Psoas muscle (tissue), 8 donors: ENCODE results near the gene PCDHA11. TPM values are rescaled to one million over a fixed set of nuclear protein-coding genes. Genes with fewer than 3 reads are reported as not detected.
"Not testable (repeated sequence)": the region's sequence is repeated elsewhere in the genome, so short reads cannot be mapped to it uniquely, and the experiment has no call there.

Source experiments
- ATAC-seq, 4 donors: fragments of 200-7000 bp; cut with Tn5 transposase; one replicate each; pipeline ENCODE4 v1.9.1; 2020; ENCODE audit warnings: moderate library complexity in 3 of 4, mild to moderate bottlenecking in 2 of 4
- DNase-seq, 2 donors: peaks; one replicate each; pipeline ENCODE4 v3.0.0-alpha.2; 2020
- H3K27ac ChIP-seq: fragments of 200-600 bp; one replicate; pipeline ENCODE4 v1.8.0; 2022
- H3K27me3 ChIP-seq, 3 donors: fragments of 200-600 bp in 1 of 3; one replicate each; pipeline versions ENCODE4 v1.6.1 to v1.8.0; 2013 to 2022; ENCODE audit warnings: low read length in 2 of 3, mild to moderate bottlenecking in 2 of 3, moderate library complexity in 1 of 3; ENCODE audit not compliant: insufficient read depth in 3 of 3
- H3K36me3 ChIP-seq, 2 donors: fragments of 200-600 bp in 1 of 2; one replicate each; pipeline versions ENCODE4 v1.6.1 to v1.8.0; 2013 to 2022; ENCODE audit warnings: low read depth in 1 of 2, mild to moderate bottlenecking in 1 of 2, moderate library complexity in 1 of 2; ENCODE audit not compliant: insufficient read depth in 1 of 2
- H3K4me1 ChIP-seq: fragments of 200-600 bp; one replicate; pipeline ENCODE4 v1.8.0; 2022
- H3K4me3 ChIP-seq: fragments of 200-600 bp; one replicate; pipeline ENCODE4 v1.8.0; 2022; ENCODE audit warnings: mild to moderate bottlenecking
- H3K9me3 ChIP-seq: fragments of 200-600 bp; one replicate; pipeline ENCODE4 v1.8.0; 2022
- CTCF ChIP-seq: fragments of 200-600 bp; IDR thresholded peaks from one replicate; pipeline ENCODE4 v1.8.0; 2022; ENCODE audit warnings: antibody characterized with exemption
- WGBS, 3 donors: extraction: QIAGEN DNeasy Blood & Tissue Kit; methylation state at CpG; one replicate each; pipeline versions ENCODE4 v1.1.6 to v1.1.7; 2013; 5-methylcytosine and 5-hydroxymethylcytosine counted together
- intact Hi-C, 2 donors: fragments of 100-400 bp; cut with DNase I; formaldehyde crosslinking; loops; one replicate each; pipeline versions ENCODE4 v1.11.0 to v1.14.2; 2022
- polyA plus RNA-seq, 3 donors: library from polyadenylated mRNA; stranded (reverse); fragments of 200-250 nt; gene quantifications; one replicate each; pipeline ENCODE4 v1.2.3, GENCODE V29; 2013
- total RNA-seq, 4 donors: library from RNA; stranded (reverse); fragmentation: NEBNext Ultra II Directional in 2 of 4; extraction: Animal tissue kit (Norgen Biotek cat#: 25700) in 2 of 4; gene quantifications; one replicate each; pipeline versions ENCODE4 v1.2.1 to v1.2.4, GENCODE V29; 2021 to 2023
- donor health status: healthy with polysubstance abuse.
- donor health status: DM: no; HTN: no; CAD: no; lungs with moderate emphysema.
- donor health status: Bipolar disorder and iron deficiency.
- donor health status: healthy.
- donor health status: DM: yes; HTN: yes; CAD: no.
- donor health status: DM: no; HTN: no; CAD: no.
- donor health status: DM: no; HTN: no; CAD: no.
- donor health status: DM: yes; HTN: yes; CAD: no.

The PCDHA11 gene
- total and polyA plus RNA-seq, 7 donors: 0.01 to 0.06 (median 0.03) TPM; not detected in 4

- no peak for TF ChIP-seq CTCF
- Histone ChIP-seq H3K4me1 (no peaks in the 10 kb centered on the region), H3K27me3 (peaks cover 0 to 26% (median 7%) of the 10 kb centered on the region in 3 donors), H3K4me3 (no peak overlapping the region), H3K9me3 (peaks cover 2% of the 10 kb centered on the region), H3K36me3 (no peaks in the 10 kb centered on the region), H3K27ac (no peak overlapping the region)
- DNase-seq (no peak), ATAC-seq (no peak)
- intact Hi-C loops: no loop called here
- 45 to 58% (median 51%) methylated on average over 31 to 38 of the region's 38 CpGs for WGBS, 3 donors
These were observed 45.3 kb upstream of the PCDHA11 start for GRCh38 chr5:140823475-140823874.

- no peak for TF ChIP-seq CTCF
- peaks cover 0 to 31% (median 8%) of the 10 kb centered on the region in 3 donors for H3K27me3 ChIP-seq
- no peak for DNase-seq
- no peak within 1 kb of the TSS for H3K27ac ChIP-seq
- H3K4me3 ChIP-seq: no peak within 1 kb of the TSS
- peaks cover 5% of the 10 kb centered on the region for H3K9me3 ChIP-seq
- intact Hi-C loops: no loop called here
- ATAC-seq: no peak
- no peaks in the 10 kb centered on the region for H3K4me1 ChIP-seq
- no peaks in the 10 kb centered on the region for H3K36me3 ChIP-seq
- WGBS, 3 donors: 12 to 17% (median 15%) methylated on average over 27 of the region's 27 CpGs
These were observed 40.9 kb upstream of the PCDHA11 start, which contains the start of gene PCDHA6 for GRCh38 chr5:140827704-140828361. Gene PCDHA6, plus strand, starts transcription at chr5:140827960. Its CDS starts 132 bp downstream, at chr5:140828092.

GRCh38 chr5:140828362-140828737 lies 40.4 kb upstream of the PCDHA11 start:
- 9 to 20% (median 20%) methylated on average over 16 to 18 of the region's 18 CpGs for WGBS, 3 donors
- Histone ChIP-seq H3K4me1 (no peaks in the 10 kb centered on the region), H3K4me3 (no peak overlapping the region), H3K27ac (no peak overlapping the region), H3K9me3 (peaks cover 5% of the 10 kb centered on the region), H3K27me3 (peaks cover 0 to 34% (median 8%) of the 10 kb centered on the region in 3 donors), H3K36me3 (no peaks in the 10 kb centered on the region)
- TF ChIP-seq CTCF: no peak
- ATAC-seq: no peak
- intact Hi-C loops: no loop called here
- DNase-seq: no peak

GRCh38 chr5:140829511-140830501 lies 39.0 kb upstream of the PCDHA11 start:
- ATAC-seq, H3K36me3 ChIP-seq, H3K4me1 ChIP-seq, DNase-seq, intact Hi-C loops, H3K9me3 ChIP-seq, H3K4me3 ChIP-seq, H3K27ac ChIP-seq: not testable (repeated sequence)
- 36 to 48% (median 38%) methylated on average over 96 to 106 of the region's 106 CpGs for WGBS, 3 donors
- H3K27me3 ChIP-seq: peaks cover 0 to 42% (median 8%) of the 10 kb centered on the region in 3 donors

- H3K36me3 ChIP-seq: no peaks in the 10 kb centered on the region
- 7 to 14% (median 8%) methylated on average over 8 of the region's 8 CpGs for WGBS, 3 donors
- H3K4me3 ChIP-seq: no peak within 1 kb of the TSS
- TF ChIP-seq CTCF: no peak
- ATAC-seq: no peak
- DNase-seq: no peak
- intact Hi-C loops: no loop called here
- peaks cover 21% of the 10 kb centered on the region for H3K9me3 ChIP-seq
- no peak within 1 kb of the TSS for H3K27ac ChIP-seq
- peaks cover 0 to 31% (median 5%) of the 10 kb centered on the region in 3 donors for H3K27me3 ChIP-seq
- no peaks in the 10 kb centered on the region for H3K4me1 ChIP-seq
These were observed 34.8 kb upstream of the PCDHA11 start, which contains the start of gene PCDHA7 for GRCh38 chr5:140833993-140834392. Gene PCDHA7, plus strand, starts transcription at chr5:140834269. Its CDS starts 115 bp downstream, at chr5:140834384.

- 13 to 21% (median 16%) methylated on average over 23 to 26 of the region's 38 CpGs for WGBS, 3 donors
- ATAC-seq, H3K36me3 ChIP-seq, H3K4me3 ChIP-seq, intact Hi-C loops, H3K27ac ChIP-seq, DNase-seq, H3K4me1 ChIP-seq: not testable (repeated sequence)
- Histone ChIP-seq H3K9me3 (peaks cover 16% of the 10 kb centered on the region), H3K27me3 (peaks cover 0 to 31% (median 5%) of the 10 kb centered on the region in 3 donors)
These were observed 34.2 kb upstream of the PCDHA11 start for GRCh38 chr5:140834439-140835008.
